ENCODE data around the gene DOC2B. TPM values are rescaled to one million over a fixed set of nuclear protein-coding genes. Genes with fewer than 3 reads are reported as not detected.

The DOC2B gene
- polyA plus RNA-seq, 1 donor (not counting 4 experiments of a cell fraction or from before 2014, with no cell fraction given): not detected

- H3K79me2 ChIP-seq (ENCODE audit: control insufficient read depth, insufficient read depth, low read length): no peaks in the 10 kb centered on the region
- no peaks in the 10 kb centered on the region for H3K27me3 ChIP-seq (ENCODE audit: control insufficient read depth, extremely low read depth, insufficient read depth, low read length)
- peak; percentile 45 to 86 (median 85) for TF ChIP-seq CTCF (optimal IDR thresholded peaks at IDR 0.05 in 1 of 3, IDR thresholded peaks at IDR 0.05 in 1 of 3, conservative IDR thresholded peaks at IDR 0.05 in 1 of 3; ENCODE audit: extremely low read depth in 1 of 3, insufficient read depth in 2 of 3, low read length in 3 of 3)
- no peak for TF ChIP-seq EZH2 (IDR thresholded peaks at IDR 0.05; ENCODE audit: low read length)
- no peaks in the 10 kb centered on the region for H3K9me3 ChIP-seq (ENCODE audit: control insufficient read depth, low read depth, low read length)
- no peak overlapping the region for H3K4me3 ChIP-seq (ENCODE audit: control insufficient read depth in 2 of 3, extremely low read depth in 1 of 3, insufficient read depth in 2 of 3, low read depth in 1 of 3, low read length in 3 of 3)
- H2AFZ ChIP-seq (ENCODE audit: control insufficient read depth, low read length): peak overlapping the region; percentile 62
- no peaks in the 10 kb centered on the region for H3K36me3 ChIP-seq (ENCODE audit: control insufficient read depth in 2 of 2, extremely low read depth in 1 of 2, insufficient read depth in 2 of 2, low read length in 2 of 2)
- H3K9me1 ChIP-seq (ENCODE audit: control insufficient read depth, extremely low read depth, insufficient read depth, low read length): no peaks in the 10 kb centered on the region
- H3K9ac ChIP-seq (ENCODE audit: control insufficient read depth, extremely low read depth, insufficient read depth, low read length): no peak overlapping the region
- dilution Hi-C loops (cut with MboI; ENCODE audit: extremely low pct_ligation_motif_present, low sequenced_read_pairs): no loop called here
- H3K4me1 ChIP-seq (ENCODE audit: control insufficient read depth, extremely low read depth, insufficient read depth, low read length): no peaks in the 10 kb centered on the region
- FAIRE-seq (no peak), DNase-seq (ENCODE audit: low read depth, low spot score) (no peak)
- no peaks in the 10 kb centered on the region for H4K20me1 ChIP-seq (ENCODE audit: control insufficient read depth, extremely low read depth, insufficient read depth, low read length)
- no peak overlapping the region for H3K27ac ChIP-seq (ENCODE audit: control insufficient read depth, insufficient read depth, low read length)
- H3K4me2 ChIP-seq (ENCODE audit: control insufficient read depth, extremely low read depth, insufficient read depth, low read depth, low read length): no peak overlapping the region
Measured at GRCh38 chr17:143785-144281, 37.6 kb downstream of the DOC2B start.

GRCh38 chr17:142876-143784 lies 38.3 kb downstream of the DOC2B start:
- H3K4me2 ChIP-seq (ENCODE audit: control insufficient read depth, extremely low read depth, insufficient read depth, low read depth, low read length): no peak overlapping the region
- H2AFZ ChIP-seq (ENCODE audit: control insufficient read depth, low read length): peak overlapping the region; percentile 62
- no peaks in the 10 kb centered on the region for H3K79me2 ChIP-seq (ENCODE audit: control insufficient read depth, insufficient read depth, low read length)

More at GRCh38 chr17:142876-143784, 38.3 kb downstream of the DOC2B start:
- H3K4me3 ChIP-seq (ENCODE audit: control insufficient read depth in 2 of 3, extremely low read depth in 1 of 3, insufficient read depth in 2 of 3, low read depth in 1 of 3, low read length in 3 of 3): no peak overlapping the region
- dilution Hi-C loops (cut with MboI; ENCODE audit: extremely low pct_ligation_motif_present, low sequenced_read_pairs): no loop called here
- no peak overlapping the region for H3K9ac ChIP-seq (ENCODE audit: control insufficient read depth, extremely low read depth, insufficient read depth, low read length)
- H3K36me3 ChIP-seq (ENCODE audit: control insufficient read depth in 2 of 2, extremely low read depth in 1 of 2, insufficient read depth in 2 of 2, low read length in 2 of 2): no peaks in the 10 kb centered on the region
- H4K20me1 ChIP-seq (ENCODE audit: control insufficient read depth, extremely low read depth, insufficient read depth, low read length): no peaks in the 10 kb centered on the region
- H3K9me3 ChIP-seq (ENCODE audit: control insufficient read depth, low read depth, low read length): no peaks in the 10 kb centered on the region
- H3K9me1 ChIP-seq (ENCODE audit: control insufficient read depth, extremely low read depth, insufficient read depth, low read length): no peaks in the 10 kb centered on the region
- DNase-seq (ENCODE audit: low read depth, low spot score) (no peak), FAIRE-seq (no peak)
- TF ChIP-seq CTCF (optimal IDR thresholded peaks at IDR 0.05 in 1 of 3, IDR thresholded peaks at IDR 0.05 in 1 of 3, conservative IDR thresholded peaks at IDR 0.05 in 1 of 3; ENCODE audit: extremely low read depth in 1 of 3, insufficient read depth in 2 of 3, low read length in 3 of 3) (no peak), EZH2 (IDR thresholded peaks at IDR 0.05; ENCODE audit: low read length) (no peak)
- H3K27ac ChIP-seq (ENCODE audit: control insufficient read depth, insufficient read depth, low read length): no peak overlapping the region
- H3K4me1 ChIP-seq (ENCODE audit: control insufficient read depth, extremely low read depth, insufficient read depth, low read length): no peaks in the 10 kb centered on the region
- H3K27me3 ChIP-seq (ENCODE audit: control insufficient read depth, extremely low read depth, insufficient read depth, low read length): no peaks in the 10 kb centered on the region
